Liver (tissue), 9 donors: ENCODE results near the gene BAIAP2. TPM values are rescaled to one million over a fixed set of nuclear protein-coding genes. Genes with fewer than 3 reads are reported as not detected.

ENCODE experiments used
- DNase-seq: peaks from one replicate; pipeline ENCODE4 v3.0.0-alpha.2; 2017; ENCODE audit warnings: low spot score
- H3K27ac ChIP-seq, 2 donors: one replicate each; pipeline ENCODE4 v1.7.0; 2013; ENCODE audit warnings: inconsistent platforms in 2 of 2, low read length in 2 of 2, control low read depth in 1 of 2, low read depth in 1 of 2, mild to moderate bottlenecking in 1 of 2
- H3K27me3 ChIP-seq, 4 donors: one replicate each; pipeline versions ENCODE4 v1.6.1 to v1.7.0; 2013; ENCODE audit warnings: low read length in 3 of 4, inconsistent platforms in 1 of 4, mild to moderate bottlenecking in 1 of 4, moderate library complexity in 1 of 4; ENCODE audit not compliant: control insufficient read depth in 4 of 4, insufficient read depth in 4 of 4
- H3K36me3 ChIP-seq, 4 donors: one replicate each; pipeline versions ENCODE4 v1.6.1 to v1.7.0; 2013; ENCODE audit warnings: low read length in 3 of 4, mild to moderate bottlenecking in 3 of 4, low read depth in 1 of 4, moderate library complexity in 1 of 4; ENCODE audit not compliant: control insufficient read depth in 4 of 4, insufficient read depth in 3 of 4
- H3K4me1 ChIP-seq, 4 donors: one replicate each; pipeline versions ENCODE4 v1.6.1 to v1.7.0; 2013; ENCODE audit warnings: low read length in 3 of 4, mild to moderate bottlenecking in 3 of 4, moderate library complexity in 1 of 4; ENCODE audit not compliant: control insufficient read depth in 4 of 4, insufficient read depth in 4 of 4
- H3K4me3 ChIP-seq, 3 donors: one replicate each; pipeline versions ENCODE4 v1.6.1 to v1.7.0; 2013; ENCODE audit warnings: low read length in 3 of 3, control low read depth in 1 of 3, low read depth in 1 of 3, mild to moderate bottlenecking in 1 of 3
- H3K9ac ChIP-seq, 2 donors: one replicate each; pipeline ENCODE4 v1.7.0; 2013; ENCODE audit warnings: low read length in 2 of 2, mild to moderate bottlenecking in 2 of 2, moderate library complexity in 2 of 2, control low read depth in 1 of 2, low read depth in 1 of 2
- H3K9me3 ChIP-seq, 4 donors: one replicate each; pipeline versions ENCODE4 v1.6.1 to v1.7.0; 2013; ENCODE audit warnings: low read length in 3 of 4; ENCODE audit not compliant: control insufficient read depth in 4 of 4
- EGR1 ChIP-seq, 2 donors: IDR thresholded peaks; 2 replicates each; pipeline ENCODE4 v1.6.1; 2016 to 2018; ENCODE audit warnings: antibody characterized with exemption in 2 of 2, low read depth in 2 of 2
- FOXA1 ChIP-seq: IDR thresholded peaks from 2 replicates; pipeline ENCODE4 v1.6.1; 2016; ENCODE audit warnings: antibody characterized with exemption
- FOXA2 ChIP-seq: IDR thresholded peaks from 2 replicates; pipeline ENCODE4 v1.6.1; 2016; ENCODE audit warnings: antibody characterized with exemption
- GABPA ChIP-seq, 2 donors: IDR thresholded peaks in 1 of 2; conservative IDR thresholded peaks in 1 of 2; 2 replicates each; pipeline ENCODE4 v1.6.1; 2016; ENCODE audit warnings: antibody characterized with exemption in 2 of 2, mild to moderate bottlenecking in 1 of 2, moderate library complexity in 1 of 2
- HNF4A ChIP-seq, 2 donors: conservative IDR thresholded peaks; 2 replicates each; pipeline ENCODE4 v1.6.1; 2016; ENCODE audit warnings: antibody characterized with exemption in 2 of 2, mild to moderate bottlenecking in 2 of 2
- HNF4G ChIP-seq: IDR thresholded peaks from 2 replicates; pipeline ENCODE4 v1.6.1; 2016; ENCODE audit warnings: antibody characterized with exemption
- JUND ChIP-seq, 2 donors: IDR thresholded peaks; 2 replicates each; pipeline ENCODE4 v1.6.1; 2016; ENCODE audit warnings: antibody characterized with exemption in 2 of 2
- NR2F2 ChIP-seq: IDR thresholded peaks from 2 replicates; pipeline ENCODE4 v1.6.1; 2016; ENCODE audit warnings: antibody characterized with exemption
- RAD21 ChIP-seq, 2 donors: IDR thresholded peaks; 2 replicates each; pipeline ENCODE4 v1.6.1; 2016; ENCODE audit warnings: antibody characterized with exemption in 2 of 2, mild to moderate bottlenecking in 2 of 2
- RXRA ChIP-seq, 2 donors: IDR thresholded peaks; 2 replicates each; pipeline ENCODE4 v1.6.1; 2017 to 2018; ENCODE audit warnings: antibody characterized with exemption in 2 of 2, mild to moderate bottlenecking in 1 of 2
- SP1 ChIP-seq: IDR thresholded peaks from 2 replicates; pipeline ENCODE4 v1.6.1; 2018; ENCODE audit warnings: antibody characterized with exemption, mild to moderate bottlenecking
- TAF1 ChIP-seq: conservative IDR thresholded peaks from 2 replicates; pipeline ENCODE4 v1.6.1; 2016; ENCODE audit warnings: antibody characterized with exemption, mild to moderate bottlenecking
- YY1 ChIP-seq: IDR thresholded peaks from 2 replicates; pipeline ENCODE4 v1.6.1; 2016; ENCODE audit warnings: antibody characterized with exemption, mild to moderate bottlenecking
- WGBS: extraction: QIAGEN DNeasy Blood & Tissue Kit; methylation state at CpG from one replicate; pipeline ENCODE4 v1.1.7; 2013; 5-methylcytosine and 5-hydroxymethylcytosine counted together
- polyA plus RNA-seq, 2 donors: library from polyadenylated mRNA; stranded (reverse) in 1 of 2; unstranded in 1 of 2; fragments of 200-250 nt in 1 of 2; fragments of >200 nt in 1 of 2; fragmentation: Nextera tagmentation in 1 of 2; extraction: Ambion mirVana in 1 of 2; gene quantifications; one replicate each; pipeline versions ENCODE4 v1.2.1 to v1.2.3, GENCODE V29; 2013 to 2015
- total RNA-seq, 2 donors: library from RNA; depleted of rRNA; stranded (reverse); fragments of >200 nt; gene quantifications; one replicate each; pipeline ENCODE4 v1.2.3, GENCODE V29; 2014
- TF ChIP-seq, protein P1 (sequence below): IDR thresholded peaks from 2 replicates; pipeline ENCODE4 v1.6.1; 2016; ENCODE audit warnings: antibody characterized with exemption, mild to moderate bottlenecking
- TF ChIP-seq, protein P2 (sequence below): IDR thresholded peaks from 2 replicates; pipeline ENCODE4 v1.6.1; 2016; ENCODE audit warnings: antibody characterized with exemption
- TF ChIP-seq, protein P3 (sequence below): IDR thresholded peaks from 2 replicates; pipeline ENCODE4 v1.6.1; 2016; ENCODE audit warnings: antibody characterized with exemption
- TF ChIP-seq, protein P4 (sequence below): IDR thresholded peaks from 2 replicates; pipeline ENCODE4 v1.6.1; 2016; ENCODE audit warnings: antibody characterized with exemption
- TF ChIP-seq, protein P5 (sequence below): fragments of 150-350 bp; IDR thresholded peaks from 2 replicates; pipeline ENCODE4 v1.5.1; 2017; ENCODE audit warnings: improper control_type of control experiment, low read depth, low read length; ENCODE audit not compliant: missing input control
- donor health status: healthy.
- donor health status: healthy.
- donor health status: healthy.
- donor health status: healthy.
- donor health status: healthy.

The BAIAP2 gene
- total and polyA plus RNA-seq, 4 donors = 8.1 to 61.3 (median 44.9) TPM

DNA sequence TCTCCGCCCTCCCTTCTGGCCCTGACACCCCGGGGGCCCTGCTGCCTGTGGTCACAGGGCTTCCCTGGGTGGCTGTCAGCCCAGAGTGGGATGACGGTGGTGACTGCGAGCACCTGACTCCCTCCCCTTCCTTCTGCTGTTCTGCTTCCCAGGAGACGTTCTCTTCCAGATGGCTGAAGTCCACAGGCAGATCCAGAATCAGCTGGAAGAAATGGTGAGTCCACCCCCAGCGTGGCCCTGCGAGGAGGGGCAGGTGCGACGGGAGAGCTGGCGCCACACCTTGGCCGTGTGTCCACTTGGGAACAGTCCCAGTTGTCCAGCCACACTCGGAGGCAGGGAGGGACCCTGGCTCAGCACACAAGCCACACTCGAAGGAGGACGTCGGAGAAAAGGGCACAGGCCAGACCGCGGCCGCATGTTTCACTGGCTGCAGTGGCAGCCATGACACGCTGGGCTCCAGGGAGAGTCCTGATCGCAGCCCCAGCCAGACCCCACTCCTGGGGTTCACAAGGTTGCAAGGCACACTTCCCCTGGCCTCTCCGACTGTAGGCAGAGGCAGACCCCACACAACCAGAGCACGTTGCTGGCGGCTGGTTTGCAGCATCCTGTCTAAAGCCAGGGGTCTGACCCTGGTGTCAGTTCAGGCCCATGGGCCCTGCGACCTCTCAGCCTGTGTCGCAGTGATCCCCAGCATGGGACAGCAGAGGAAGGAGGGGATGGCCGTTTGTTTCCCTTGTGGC is 49.9 kb downstream of the BAIAP2 start:
- no peaks in the 10 kb centered on the region for H3K27me3 ChIP-seq
- WGBS = 48% methylated on average over 26 of the region's 26 CpGs
- peak overlapping the region in 1 of 2 donors; percentile 56 for H3K9ac ChIP-seq
- H3K27ac ChIP-seq = peak overlapping the region; percentile 92 to 98
- peaks cover 22 to 57% (median 38%) of the 10 kb centered on the region in 4 donors for H3K4me1 ChIP-seq
- TF ChIP-seq, protein P1, sequence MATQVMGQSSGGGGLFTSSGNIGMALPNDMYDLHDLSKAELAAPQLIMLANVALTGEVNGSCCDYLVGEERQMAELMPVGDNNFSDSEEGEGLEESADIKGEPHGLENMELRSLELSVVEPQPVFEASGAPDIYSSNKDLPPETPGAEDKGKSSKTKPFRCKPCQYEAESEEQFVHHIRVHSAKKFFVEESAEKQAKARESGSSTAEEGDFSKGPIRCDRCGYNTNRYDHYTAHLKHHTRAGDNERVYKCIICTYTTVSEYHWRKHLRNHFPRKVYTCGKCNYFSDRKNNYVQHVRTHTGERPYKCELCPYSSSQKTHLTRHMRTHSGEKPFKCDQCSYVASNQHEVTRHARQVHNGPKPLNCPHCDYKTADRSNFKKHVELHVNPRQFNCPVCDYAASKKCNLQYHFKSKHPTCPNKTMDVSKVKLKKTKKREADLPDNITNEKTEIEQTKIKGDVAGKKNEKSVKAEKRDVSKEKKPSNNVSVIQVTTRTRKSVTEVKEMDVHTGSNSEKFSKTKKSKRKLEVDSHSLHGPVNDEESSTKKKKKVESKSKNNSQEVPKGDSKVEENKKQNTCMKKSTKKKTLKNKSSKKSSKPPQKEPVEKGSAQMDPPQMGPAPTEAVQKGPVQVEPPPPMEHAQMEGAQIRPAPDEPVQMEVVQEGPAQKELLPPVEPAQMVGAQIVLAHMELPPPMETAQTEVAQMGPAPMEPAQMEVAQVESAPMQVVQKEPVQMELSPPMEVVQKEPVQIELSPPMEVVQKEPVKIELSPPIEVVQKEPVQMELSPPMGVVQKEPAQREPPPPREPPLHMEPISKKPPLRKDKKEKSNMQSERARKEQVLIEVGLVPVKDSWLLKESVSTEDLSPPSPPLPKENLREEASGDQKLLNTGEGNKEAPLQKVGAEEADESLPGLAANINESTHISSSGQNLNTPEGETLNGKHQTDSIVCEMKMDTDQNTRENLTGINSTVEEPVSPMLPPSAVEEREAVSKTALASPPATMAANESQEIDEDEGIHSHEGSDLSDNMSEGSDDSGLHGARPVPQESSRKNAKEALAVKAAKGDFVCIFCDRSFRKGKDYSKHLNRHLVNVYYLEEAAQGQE = peak; percentile 47
- TF ChIP-seq FOXA2 (no peak), FOXA1 (no peak), TAF1 (no peak), HNF4G (no peak), RAD21 (IDR thresholded peaks at IDR 0.05) (peak in 1 of 2 donors; percentile 42), JUND (IDR thresholded peaks at IDR 0.05) (no peak), SP1 (peak; percentile 41), EGR1 (IDR thresholded peaks at IDR 0.05; ENCODE audit: low read depth in 2 of 2) (no peak), YY1 (peak; percentile 86), GABPA (IDR thresholded peaks at IDR 0.05 in 1 of 2, conservative IDR thresholded peaks at IDR 0.05 in 1 of 2) (no peak), NR2F2 (peak; percentile 61), RXRA (IDR thresholded peaks at IDR 0.05) (peak; percentile 13 to 69), HNF4A (conservative IDR thresholded peaks at IDR 0.05) (peak; percentile 44 to 76)
- TF ChIP-seq, protein P2, sequence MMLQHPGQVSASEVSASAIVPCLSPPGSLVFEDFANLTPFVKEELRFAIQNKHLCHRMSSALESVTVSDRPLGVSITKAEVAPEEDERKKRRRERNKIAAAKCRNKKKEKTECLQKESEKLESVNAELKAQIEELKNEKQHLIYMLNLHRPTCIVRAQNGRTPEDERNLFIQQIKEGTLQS = no peak
- TF ChIP-seq, protein P3, sequence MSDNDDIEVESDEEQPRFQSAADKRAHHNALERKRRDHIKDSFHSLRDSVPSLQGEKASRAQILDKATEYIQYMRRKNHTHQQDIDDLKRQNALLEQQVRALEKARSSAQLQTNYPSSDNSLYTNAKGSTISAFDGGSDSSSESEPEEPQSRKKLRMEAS = peak; percentile 100
- TF ChIP-seq, protein P4, sequence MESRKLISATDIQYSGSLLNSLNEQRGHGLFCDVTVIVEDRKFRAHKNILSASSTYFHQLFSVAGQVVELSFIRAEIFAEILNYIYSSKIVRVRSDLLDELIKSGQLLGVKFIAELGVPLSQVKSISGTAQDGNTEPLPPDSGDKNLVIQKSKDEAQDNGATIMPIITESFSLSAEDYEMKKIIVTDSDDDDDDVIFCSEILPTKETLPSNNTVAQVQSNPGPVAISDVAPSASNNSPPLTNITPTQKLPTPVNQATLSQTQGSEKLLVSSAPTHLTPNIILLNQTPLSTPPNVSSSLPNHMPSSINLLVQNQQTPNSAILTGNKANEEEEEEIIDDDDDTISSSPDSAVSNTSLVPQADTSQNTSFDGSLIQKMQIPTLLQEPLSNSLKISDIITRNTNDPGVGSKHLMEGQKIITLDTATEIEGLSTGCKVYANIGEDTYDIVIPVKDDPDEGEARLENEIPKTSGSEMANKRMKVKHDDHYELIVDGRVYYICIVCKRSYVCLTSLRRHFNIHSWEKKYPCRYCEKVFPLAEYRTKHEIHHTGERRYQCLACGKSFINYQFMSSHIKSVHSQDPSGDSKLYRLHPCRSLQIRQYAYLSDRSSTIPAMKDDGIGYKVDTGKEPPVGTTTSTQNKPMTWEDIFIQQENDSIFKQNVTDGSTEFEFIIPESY = no peak
- TF ChIP-seq, protein P5, sequence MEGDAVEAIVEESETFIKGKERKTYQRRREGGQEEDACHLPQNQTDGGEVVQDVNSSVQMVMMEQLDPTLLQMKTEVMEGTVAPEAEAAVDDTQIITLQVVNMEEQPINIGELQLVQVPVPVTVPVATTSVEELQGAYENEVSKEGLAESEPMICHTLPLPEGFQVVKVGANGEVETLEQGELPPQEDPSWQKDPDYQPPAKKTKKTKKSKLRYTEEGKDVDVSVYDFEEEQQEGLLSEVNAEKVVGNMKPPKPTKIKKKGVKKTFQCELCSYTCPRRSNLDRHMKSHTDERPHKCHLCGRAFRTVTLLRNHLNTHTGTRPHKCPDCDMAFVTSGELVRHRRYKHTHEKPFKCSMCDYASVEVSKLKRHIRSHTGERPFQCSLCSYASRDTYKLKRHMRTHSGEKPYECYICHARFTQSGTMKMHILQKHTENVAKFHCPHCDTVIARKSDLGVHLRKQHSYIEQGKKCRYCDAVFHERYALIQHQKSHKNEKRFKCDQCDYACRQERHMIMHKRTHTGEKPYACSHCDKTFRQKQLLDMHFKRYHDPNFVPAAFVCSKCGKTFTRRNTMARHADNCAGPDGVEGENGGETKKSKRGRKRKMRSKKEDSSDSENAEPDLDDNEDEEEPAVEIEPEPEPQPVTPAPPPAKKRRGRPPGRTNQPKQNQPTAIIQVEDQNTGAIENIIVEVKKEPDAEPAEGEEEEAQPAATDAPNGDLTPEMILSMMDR = no peak
- DNase-seq = no peak
- no peaks in the 10 kb centered on the region for H3K9me3 ChIP-seq
- peak overlapping the region in 1 of 3 donors; percentile 56 for H3K4me3 ChIP-seq
- H3K36me3 ChIP-seq = peaks cover 8 to 25% (median 15%) of the 10 kb centered on the region in 4 donors
